ENCODE data around the gene CHMP4B.
A peak's percentile ranks its signal among the peaks of the same experiment; 100 is the strongest.
"Not testable (repeated sequence)": the region's sequence is repeated elsewhere in the genome, so short reads cannot be mapped to it uniquely, and the experiment has no call there.

CHMP4B gene

GRCh38 chr20:33789858-33790182 is 21.3 kb upstream of the CHMP4B start:
- DNase-seq (ENCODE audit: low spot score): no peak

GRCh38 chr20:33790566-33790965 is 20.6 kb upstream of the CHMP4B start:
- no peak for DNase-seq (ENCODE audit: low spot score)

GRCh38 chr20:33791021-33791420 is 20.1 kb upstream of the CHMP4B start:
- DNase-seq (ENCODE audit: low spot score): no peak

- DNase-seq (ENCODE audit: low spot score): no peak
These were observed 19.6 kb upstream of the CHMP4B start for GRCh38 chr20:33791540-33791939.

- DNase-seq (ENCODE audit: low spot score): peak; percentile 52
These were observed 19.1 kb upstream of the CHMP4B start for GRCh38 chr20:33791959-33792597.

- not testable (repeated sequence) for DNase-seq (ENCODE audit: low spot score)
These were observed 18.6 kb upstream of the CHMP4B start for GRCh38 chr20:33792598-33792989.

GRCh38 chr20:33793011-33793931 is 17.9 kb upstream of the CHMP4B start:
- no peak for DNase-seq (ENCODE audit: low spot score)

GRCh38 chr20:33796263-33796906 is 14.8 kb upstream of the CHMP4B start:
- DNase-seq (ENCODE audit: low spot score): no peak

- no peak for DNase-seq (ENCODE audit: low spot score)
These were observed 14.1 kb upstream of the CHMP4B start for GRCh38 chr20:33796907-33797544.

- DNase-seq (ENCODE audit: low spot score): no peak
These were observed 12.7 kb upstream of the CHMP4B start for GRCh38 chr20:33798444-33798843.

- DNase-seq (ENCODE audit: low spot score): no peak
These were observed 7.2 kb upstream of the CHMP4B start for GRCh38 chr20:33803921-33804337.

- no peak for DNase-seq (ENCODE audit: low spot score)
These were observed 2.8 kb upstream of the CHMP4B start for GRCh38 chr20:33808388-33808787.

- no peak for DNase-seq (ENCODE audit: low spot score)
These were observed 889 bp upstream of the CHMP4B start for GRCh38 chr20:33810259-33810658.

GRCh38 chr20:33811776-33812151 is 616 bp downstream of the CHMP4B start:
- no peak for DNase-seq (ENCODE audit: low spot score)

- peak; percentile 28 for DNase-seq (ENCODE audit: low spot score)
These were observed 1.2 kb downstream of the CHMP4B start for GRCh38 chr20:33812152-33812849.

GRCh38 chr20:33812908-33813462 is 1.8 kb downstream of the CHMP4B start:
- DNase-seq (ENCODE audit: low spot score): no peak

GRCh38 chr20:33814238-33814712 is 3.1 kb downstream of the CHMP4B start:
- DNase-seq (ENCODE audit: low spot score): no peak

GRCh38 chr20:33815671-33816070 is 4.5 kb downstream of the CHMP4B start:
- DNase-seq (ENCODE audit: low spot score): no peak

- no peak for DNase-seq (ENCODE audit: low spot score)
These were observed 5.0 kb downstream of the CHMP4B start for GRCh38 chr20:33816191-33816590.

GRCh38 chr20:33817411-33817810 is 6.3 kb downstream of the CHMP4B start:
- DNase-seq (ENCODE audit: low spot score): no peak

- no peak for DNase-seq (ENCODE audit: low spot score)
These were observed 8.3 kb downstream of the CHMP4B start for GRCh38 chr20:33819456-33819855.

Measured in CD4-positive, alpha-beta T cell treated with Interleukin-2 at 100 ng/mL for 4 hours (primary cell).